H1 (cell line): ENCODE results near the gene SPN. TPM values are rescaled to one million over a fixed set of nuclear protein-coding genes. Genes with fewer than 3 reads are reported as not detected.

Experiments
- RFX5 ChIP-seq: IDR thresholded peaks from 2 replicates; pipeline ENCODE4 v1.6.1; 2011; ENCODE audit warnings: low read depth, low read length, improper control_type of control experiment, borderline replicate concordance
- polyA plus RNA-seq, 7 experiments: library from polyadenylated mRNA; depleted of rRNA in 3 of 7; stranded (reverse) in 5 of 7; unstranded in 2 of 7; fragments of >200 nt in 5 of 7; fragments of 200-250 nt in 2 of 7; gene quantifications; 1 replicate in 5 of 7; 2 replicates in 1 of 7; 4 replicates in 1 of 7; pipeline versions ENCODE4 v1.2.1 to v1.2.3, GENCODE V29; 2011 to 2013; ENCODE audit warnings: missing spikeins in 2 of 7, mixed read lengths in 2 of 7
- total RNA-seq: library from RNA; stranded (reverse); fragmentation: NEBNext Ultra II Directional; extraction: Animal tissue kit (Norgen Biotek cat#: 25700); gene quantifications from 2 replicates; pipeline ENCODE4 v1.2.1, GENCODE V29; 2021
- TF ChIP-seq, protein P1 (sequence below): fragments of 300-600 bp; sonication (generic); IDR thresholded peaks from 2 replicates; pipeline ENCODE4 v1.7.1; 2012; ENCODE audit warnings: low read length, moderate library complexity, mild to moderate bottlenecking, inconsistent platforms; ENCODE audit not compliant: insufficient replicate concordance

Gene SPN
- total and polyA plus RNA-seq, 2 of the 8 experiments (the other 6 are each of a cell fraction or from before 2014, with no cell fraction given): 1.5 to 1.8 TPM

DNA sequence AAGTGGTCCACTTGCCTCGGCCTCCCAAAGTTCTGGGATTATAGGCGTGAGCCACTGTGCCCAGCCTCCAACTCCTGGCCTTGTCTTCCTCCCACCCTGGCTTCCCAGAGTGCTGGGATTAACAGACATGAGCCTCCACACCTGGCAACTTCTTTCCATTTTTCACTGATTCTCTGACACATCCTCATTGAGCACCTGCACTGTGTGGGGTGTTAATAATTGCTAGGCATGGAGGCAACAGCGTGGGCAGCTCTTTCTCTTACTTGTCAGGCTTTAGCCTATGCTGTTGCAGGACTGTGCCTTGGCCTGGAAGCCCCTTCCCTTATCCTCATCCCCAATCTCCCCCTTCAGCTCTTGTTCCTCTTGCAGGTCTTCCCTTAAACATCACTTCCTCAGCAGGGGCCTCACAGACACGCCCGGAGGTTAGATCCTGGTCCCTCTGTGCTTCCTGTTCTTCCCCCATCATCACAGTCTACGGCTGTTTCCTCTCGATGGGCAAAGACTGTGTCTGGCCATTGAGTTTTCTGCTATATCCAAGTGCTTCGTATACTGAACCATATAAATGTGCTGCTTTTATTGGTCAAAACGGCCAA lies 23.8 kb downstream of the SPN start (continued):
- TF ChIP-seq, protein P1, sequence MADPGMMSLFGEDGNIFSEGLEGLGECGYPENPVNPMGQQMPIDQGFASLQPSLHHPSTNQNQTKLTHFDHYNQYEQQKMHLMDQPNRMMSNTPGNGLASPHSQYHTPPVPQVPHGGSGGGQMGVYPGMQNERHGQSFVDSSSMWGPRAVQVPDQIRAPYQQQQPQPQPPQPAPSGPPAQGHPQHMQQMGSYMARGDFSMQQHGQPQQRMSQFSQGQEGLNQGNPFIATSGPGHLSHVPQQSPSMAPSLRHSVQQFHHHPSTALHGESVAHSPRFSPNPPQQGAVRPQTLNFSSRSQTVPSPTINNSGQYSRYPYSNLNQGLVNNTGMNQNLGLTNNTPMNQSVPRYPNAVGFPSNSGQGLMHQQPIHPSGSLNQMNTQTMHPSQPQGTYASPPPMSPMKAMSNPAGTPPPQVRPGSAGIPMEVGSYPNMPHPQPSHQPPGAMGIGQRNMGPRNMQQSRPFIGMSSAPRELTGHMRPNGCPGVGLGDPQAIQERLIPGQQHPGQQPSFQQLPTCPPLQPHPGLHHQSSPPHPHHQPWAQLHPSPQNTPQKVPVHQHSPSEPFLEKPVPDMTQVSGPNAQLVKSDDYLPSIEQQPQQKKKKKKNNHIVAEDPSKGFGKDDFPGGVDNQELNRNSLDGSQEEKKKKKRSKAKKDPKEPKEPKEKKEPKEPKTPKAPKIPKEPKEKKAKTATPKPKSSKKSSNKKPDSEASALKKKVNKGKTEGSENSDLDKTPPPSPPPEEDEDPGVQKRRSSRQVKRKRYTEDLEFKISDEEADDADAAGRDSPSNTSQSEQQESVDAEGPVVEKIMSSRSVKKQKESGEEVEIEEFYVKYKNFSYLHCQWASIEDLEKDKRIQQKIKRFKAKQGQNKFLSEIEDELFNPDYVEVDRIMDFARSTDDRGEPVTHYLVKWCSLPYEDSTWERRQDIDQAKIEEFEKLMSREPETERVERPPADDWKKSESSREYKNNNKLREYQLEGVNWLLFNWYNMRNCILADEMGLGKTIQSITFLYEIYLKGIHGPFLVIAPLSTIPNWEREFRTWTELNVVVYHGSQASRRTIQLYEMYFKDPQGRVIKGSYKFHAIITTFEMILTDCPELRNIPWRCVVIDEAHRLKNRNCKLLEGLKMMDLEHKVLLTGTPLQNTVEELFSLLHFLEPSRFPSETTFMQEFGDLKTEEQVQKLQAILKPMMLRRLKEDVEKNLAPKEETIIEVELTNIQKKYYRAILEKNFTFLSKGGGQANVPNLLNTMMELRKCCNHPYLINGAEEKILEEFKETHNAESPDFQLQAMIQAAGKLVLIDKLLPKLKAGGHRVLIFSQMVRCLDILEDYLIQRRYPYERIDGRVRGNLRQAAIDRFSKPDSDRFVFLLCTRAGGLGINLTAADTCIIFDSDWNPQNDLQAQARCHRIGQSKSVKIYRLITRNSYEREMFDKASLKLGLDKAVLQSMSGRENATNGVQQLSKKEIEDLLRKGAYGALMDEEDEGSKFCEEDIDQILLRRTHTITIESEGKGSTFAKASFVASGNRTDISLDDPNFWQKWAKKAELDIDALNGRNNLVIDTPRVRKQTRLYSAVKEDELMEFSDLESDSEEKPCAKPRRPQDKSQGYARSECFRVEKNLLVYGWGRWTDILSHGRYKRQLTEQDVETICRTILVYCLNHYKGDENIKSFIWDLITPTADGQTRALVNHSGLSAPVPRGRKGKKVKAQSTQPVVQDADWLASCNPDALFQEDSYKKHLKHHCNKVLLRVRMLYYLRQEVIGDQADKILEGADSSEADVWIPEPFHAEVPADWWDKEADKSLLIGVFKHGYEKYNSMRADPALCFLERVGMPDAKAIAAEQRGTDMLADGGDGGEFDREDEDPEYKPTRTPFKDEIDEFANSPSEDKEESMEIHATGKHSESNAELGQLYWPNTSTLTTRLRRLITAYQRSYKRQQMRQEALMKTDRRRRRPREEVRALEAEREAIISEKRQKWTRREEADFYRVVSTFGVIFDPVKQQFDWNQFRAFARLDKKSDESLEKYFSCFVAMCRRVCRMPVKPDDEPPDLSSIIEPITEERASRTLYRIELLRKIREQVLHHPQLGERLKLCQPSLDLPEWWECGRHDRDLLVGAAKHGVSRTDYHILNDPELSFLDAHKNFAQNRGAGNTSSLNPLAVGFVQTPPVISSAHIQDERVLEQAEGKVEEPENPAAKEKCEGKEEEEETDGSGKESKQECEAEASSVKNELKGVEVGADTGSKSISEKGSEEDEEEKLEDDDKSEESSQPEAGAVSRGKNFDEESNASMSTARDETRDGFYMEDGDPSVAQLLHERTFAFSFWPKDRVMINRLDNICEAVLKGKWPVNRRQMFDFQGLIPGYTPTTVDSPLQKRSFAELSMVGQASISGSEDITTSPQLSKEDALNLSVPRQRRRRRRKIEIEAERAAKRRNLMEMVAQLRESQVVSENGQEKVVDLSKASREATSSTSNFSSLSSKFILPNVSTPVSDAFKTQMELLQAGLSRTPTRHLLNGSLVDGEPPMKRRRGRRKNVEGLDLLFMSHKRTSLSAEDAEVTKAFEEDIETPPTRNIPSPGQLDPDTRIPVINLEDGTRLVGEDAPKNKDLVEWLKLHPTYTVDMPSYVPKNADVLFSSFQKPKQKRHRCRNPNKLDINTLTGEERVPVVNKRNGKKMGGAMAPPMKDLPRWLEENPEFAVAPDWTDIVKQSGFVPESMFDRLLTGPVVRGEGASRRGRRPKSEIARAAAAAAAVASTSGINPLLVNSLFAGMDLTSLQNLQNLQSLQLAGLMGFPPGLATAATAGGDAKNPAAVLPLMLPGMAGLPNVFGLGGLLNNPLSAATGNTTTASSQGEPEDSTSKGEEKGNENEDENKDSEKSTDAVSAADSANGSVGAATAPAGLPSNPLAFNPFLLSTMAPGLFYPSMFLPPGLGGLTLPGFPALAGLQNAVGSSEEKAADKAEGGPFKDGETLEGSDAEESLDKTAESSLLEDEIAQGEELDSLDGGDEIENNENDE: no peak
- TF ChIP-seq RFX5: no peak
